Endothelial cell of umbilical vein (primary cell): ENCODE results near the gene PDK2. TPM values are rescaled to one million over a fixed set of nuclear protein-coding genes. Genes with fewer than 3 reads are reported as not detected.

Experiments
- BruUV-seq: library from RNA; stranded (reverse); fragments of 400-500 nt; replicated peaks from 2 replicates; lab custom pipeline; 2021; lab: Mats Ljungman, UMichigan
- CTCF ChIA-PET: fragments of 300-600, 350-600 bp; sonication (Branson Sonifier 250); formaldehyde crosslinking; loops from one replicate; lab custom pipeline; 2021; ENCODE audit warnings: antibody characterized with exemption, inconsistent platforms; lab: Charles Lee
- POLR2A ChIA-PET: fragments of 300-600, 350-600 bp; sonication (Branson Sonifier 250); formaldehyde crosslinking; loops from one replicate; lab custom pipeline; 2021; ENCODE audit warnings: antibody characterized with exemption, inconsistent platforms; lab: Charles Lee
- DNase-seq: peaks from one replicate; pipeline ENCODE4 v3.0.0-alpha.2; 2011; ENCODE audit warnings: low read depth, low spot score
- FAIRE-seq: peaks from 2 replicates; lab custom pipeline; 2011; peaks lifted over from hg19 to GRCh38; lab: Jason Lieb, UNC
- H2AFZ ChIP-seq: 2 replicates; pipeline ENCODE4 v1.6.0; 2012; ENCODE audit warnings: low read depth, low read length, control low read depth, inconsistent platforms
- H3K27ac ChIP-seq: 2 replicates; pipeline ENCODE4 v1.5.1; 2011; ENCODE audit warnings: low read depth, mild to moderate bottlenecking, control low read depth, low read length, moderate library complexity; ENCODE audit not compliant: insufficient read depth
- H3K27me3 ChIP-seq, 2 experiments: 2 replicates each; pipeline versions ENCODE4 v1.6.0 to v1.6.1; 2011; ENCODE audit warnings: low read length in 2 of 2, mixed read lengths in 1 of 2; ENCODE audit not compliant: control insufficient read depth in 2 of 2, insufficient read depth in 2 of 2
- H3K36me3 ChIP-seq, 2 experiments: 2 replicates in 1 of 2; 3 replicates in 1 of 2; pipeline ENCODE4 v1.5.1; 2011; ENCODE audit warnings: low read length in 2 of 2, mild to moderate bottlenecking in 1 of 2, moderate library complexity in 1 of 2; ENCODE audit not compliant: control insufficient read depth in 2 of 2, insufficient read depth in 2 of 2; ENCODE audit errors: extremely low read depth in 1 of 2
- H3K4me1 ChIP-seq: 3 replicates; pipeline ENCODE4 v1.5.1; 2011; ENCODE audit warnings: mild to moderate bottlenecking, low read length; ENCODE audit not compliant: control insufficient read depth, insufficient read depth; ENCODE audit errors: extremely low read depth
- H3K4me2 ChIP-seq: 2 replicates; pipeline ENCODE4 v1.6.1; 2011; ENCODE audit warnings: low read length, control low read depth, mixed read lengths; ENCODE audit not compliant: insufficient read depth
- H3K4me3 ChIP-seq, 3 experiments: fragments of 200-600 bp in 1 of 3; sonication (generic), shearing (Covaris generic) in 1 of 3; replicated peaks in 1 of 3; 2 replicates each; pipeline ENCODE4 v1.5.1; 2011 to 2016; ENCODE audit warnings: control low read depth in 3 of 3, low read length in 3 of 3, mild to moderate bottlenecking in 2 of 3, inconsistent platforms in 1 of 3, low read depth in 1 of 3, moderate library complexity in 1 of 3; ENCODE audit not compliant: insufficient read depth in 1 of 3
- H3K79me2 ChIP-seq: 2 replicates; pipeline ENCODE4 v1.6.0; 2012; ENCODE audit warnings: low read length, inconsistent platforms; ENCODE audit not compliant: control insufficient read depth, insufficient read depth
- H3K9ac ChIP-seq: replicated peaks from 2 replicates; pipeline ENCODE3; 2011; ENCODE audit warnings: low read length, control low read depth; ENCODE audit not compliant: insufficient read depth; ENCODE audit errors: extremely low read depth
- H3K9me1 ChIP-seq: replicated peaks from 3 replicates; pipeline ENCODE4 v1.6.0; 2011; ENCODE audit warnings: mild to moderate bottlenecking, low read length; ENCODE audit not compliant: control insufficient read depth, insufficient read depth; ENCODE audit errors: extremely low read depth
- H3K9me3 ChIP-seq: replicated peaks from 2 replicates; pipeline ENCODE4 v1.5.1; 2012; ENCODE audit warnings: low read length, inconsistent platforms; ENCODE audit not compliant: control insufficient read depth, insufficient read depth
- H4K20me1 ChIP-seq: replicated peaks from 2 replicates; pipeline ENCODE3; 2011; ENCODE audit warnings: mild to moderate bottlenecking, low read length; ENCODE audit not compliant: control insufficient read depth, insufficient read depth; ENCODE audit errors: extremely low read depth
- CTCF ChIP-seq, 2 donors: IDR thresholded peaks; 1 replicate in 1 of 2; 2 replicates in 1 of 2; pipeline ENCODE4 v1.5.1; 2011; ENCODE audit warnings: low read length in 2 of 2, mild to moderate bottlenecking in 2 of 2, moderate library complexity in 2 of 2, control low read depth in 1 of 2, inconsistent platforms in 1 of 2, low read depth in 1 of 2; ENCODE audit not compliant: insufficient read depth in 1 of 2; ENCODE audit errors: extremely low read depth in 1 of 2
- EZH2 ChIP-seq: IDR thresholded peaks from 2 replicates; pipeline ENCODE4 v1.6.1; 2012; ENCODE audit warnings: borderline replicate concordance, low read depth, mild to moderate bottlenecking, moderate library complexity, low read length, inconsistent platforms; ENCODE audit not compliant: severe bottlenecking
- FOS ChIP-seq: IDR thresholded peaks from 2 replicates; pipeline ENCODE4 v1.6.1; 2011; ENCODE audit warnings: mild to moderate bottlenecking, low read length, moderate library complexity, borderline replicate concordance; ENCODE audit not compliant: insufficient read depth
- GATA2 ChIP-seq: IDR thresholded peaks from 2 replicates; pipeline ENCODE4 v1.7.0; 2011; ENCODE audit warnings: low read depth, mild to moderate bottlenecking, moderate library complexity, mixed read lengths, low read length; ENCODE audit not compliant: insufficient read length, insufficient read depth
- JUN ChIP-seq: IDR thresholded peaks from 2 replicates; pipeline ENCODE4 v1.6.1; 2011; ENCODE audit warnings: borderline replicate concordance, low read depth; ENCODE audit not compliant: insufficient read length, insufficient read depth
- MAX ChIP-seq: IDR thresholded peaks from 2 replicates; pipeline ENCODE4 v1.6.1; 2011; ENCODE audit not compliant: insufficient read depth, insufficient read length
- MYC ChIP-seq: IDR thresholded peaks from one replicate; pipeline ENCODE4 v1.6.1; 2011; ENCODE audit warnings: mild to moderate bottlenecking, low read depth, low read length
- POLR2A ChIP-seq: IDR thresholded peaks from 2 replicates; pipeline ENCODE4 v1.6.1; 2012; ENCODE audit warnings: low read depth, mild to moderate bottlenecking, control low read depth, low read length
- POLR2AphosphoS5 ChIP-seq: IDR thresholded peaks from 2 replicates; pipeline ENCODE4 v1.6.1; 2012; ENCODE audit warnings: low read depth, mild to moderate bottlenecking, control low read depth, low read length, moderate library complexity; ENCODE audit not compliant: insufficient read depth
- dilution Hi-C: fragments of 300-500 bp; cut with MboI; formaldehyde crosslinking; loops from one replicate; pipeline ENCODE4 v1.15.0; 2019; ENCODE audit warnings: low sequenced_read_pairs; ENCODE audit not compliant: extremely low pct_ligation_motif_present
- intact Hi-C: fragments of 100-400 bp; cut with micrococcal nuclease; formaldehyde crosslinking; loops from one replicate; pipeline ENCODE4 v1.10.0; 2022
- polyA plus RNA-seq, 4 experiments: library from polyadenylated mRNA; depleted of rRNA in 3 of 4; stranded (reverse) in 3 of 4; unstranded in 1 of 4; fragments of >200 nt; gene quantifications; 2 replicates each; pipeline versions ENCODE4 v1.2.1 to v1.2.3, GENCODE V29; 2011 to 2012; ENCODE audit warnings: missing spikeins in 1 of 4
- total RNA-seq: library from RNA; stranded (reverse); gene quantifications from 2 replicates; pipeline ENCODE4 v1.2.3, GENCODE V29; 2021

Gene PDK2
- total and polyA plus RNA-seq, 2 donors (not counting 3 experiments of a cell fraction or from before 2014, with no cell fraction given): 21.3 to 114 TPM

GRCh38 chr17:50100921-50101345 lies 5.8 kb downstream of the PDK2 start:
- FAIRE-seq: no peak
- no TSS peak for BruUV-seq
- no peaks in the 10 kb centered on the region for H3K79me2 ChIP-seq
- ChIA-PET CTCF (interaction anchor here (0.8 to 3.9 kb wide), 2 partner anchors 14 to 16 kb away, joined by 4 to 12 read pairs; no protein-coding TSS in a partner anchor), POLR2A (no interaction called here)
- DNase-seq: no peak
- H3K27ac ChIP-seq: no peak overlapping the region
- dilution Hi-C loops: no loop called here
- H3K4me3 ChIP-seq: no peak overlapping the region
- no peaks in the 10 kb centered on the region for H3K27me3 ChIP-seq
- no peaks in the 10 kb centered on the region for H3K9me1 ChIP-seq
- intact Hi-C loops: no loop called here
- H3K9ac ChIP-seq: no peak overlapping the region
- no peak overlapping the region for H2AFZ ChIP-seq
- no peak overlapping the region for H3K4me2 ChIP-seq
- H3K9me3 ChIP-seq: no peaks in the 10 kb centered on the region
- no peaks in the 10 kb centered on the region for H4K20me1 ChIP-seq
- no peak for TF ChIP-seq EZH2
- no peak for TF ChIP-seq MYC
- no peak for TF ChIP-seq GATA2
- TF ChIP-seq FOS: no peak
- TF ChIP-seq POLR2A: no peak
- no peak for TF ChIP-seq CTCF (IDR thresholded peaks at IDR 0.05; ENCODE audit: extremely low read depth in 1 of 2, insufficient read depth in 1 of 2, low read depth in 1 of 2, low read length in 2 of 2)
- TF ChIP-seq POLR2AphosphoS5: no peak
- TF ChIP-seq MAX: no peak
- TF ChIP-seq JUN: no peak
- no peaks in the 10 kb centered on the region for H3K4me1 ChIP-seq
- peaks cover 0 to 5% of the 10 kb centered on the region in 2 experiments for H3K36me3 ChIP-seq
